HuH-7.5 (cell line): ENCODE results near the gene PUSL1.
A peak's percentile ranks its signal among the peaks of the same experiment; 100 is the strongest.
"Not testable (repeated sequence)": the region's sequence is repeated elsewhere in the genome, so short reads cannot be mapped to it uniquely, and the experiment has no call there.

Experiments used
- DNase-seq: peaks from one replicate; pipeline ENCODE4 v3.0.0; 2011; ENCODE audit warnings: low spot score

The PUSL1 gene

GRCh38 chr1:1310476-1311053 lies 2.2 kb downstream of the PUSL1 start:
- no peak for DNase-seq

- DNase-seq: no peak
These were observed 3.0 kb downstream of the PUSL1 start for GRCh38 chr1:1311107-1312104.

- DNase-seq: no peak
These were observed 4.3 kb downstream of the PUSL1 start for GRCh38 chr1:1312450-1313314.

- DNase-seq: no peak
These were observed 5.3 kb downstream of the PUSL1 start for GRCh38 chr1:1313500-1314236.

GRCh38 chr1:1314237-1314586 lies 5.8 kb downstream of the PUSL1 start:
- no peak for DNase-seq

GRCh38 chr1:1314678-1315335 lies 6.4 kb downstream of the PUSL1 start:
- no peak for DNase-seq

- no peak for DNase-seq
These were observed 7.1 kb downstream of the PUSL1 start for GRCh38 chr1:1315435-1315954.

GRCh38 chr1:1316199-1316598 lies 7.8 kb downstream of the PUSL1 start:
- DNase-seq: not testable (repeated sequence)

GRCh38 chr1:1317420-1317819 lies 9.0 kb downstream of the PUSL1 start:
- DNase-seq: no peak

GRCh38 chr1:1318131-1318652 lies 9.8 kb downstream of the PUSL1 start:
- DNase-seq: no peak

- no peak for DNase-seq
These were observed 10.6 kb downstream of the PUSL1 start for GRCh38 chr1:1318777-1319645.

GRCh38 chr1:1319646-1319941 lies 11.2 kb downstream of the PUSL1 start:
- no peak for DNase-seq

GRCh38 chr1:1320666-1321448 lies 12.5 kb downstream of the PUSL1 start:
- DNase-seq: no peak

GRCh38 chr1:1321477-1321876 lies 13.1 kb downstream of the PUSL1 start:
- no peak for DNase-seq

GRCh38 chr1:1322418-1322817 lies 14.0 kb downstream of the PUSL1 start:
- DNase-seq: no peak

GRCh38 chr1:1322952-1323351 lies 14.6 kb downstream of the PUSL1 start:
- DNase-seq: no peak

- DNase-seq: no peak
These were observed 15.7 kb downstream of the PUSL1 start for GRCh38 chr1:1324084-1324523.

- peak; percentile 96 for DNase-seq
These were observed 16.3 kb downstream of the PUSL1 start, which contains the start of the genes CPTP and INTS11 for GRCh38 chr1:1324524-1325287. TSS of gene CPTP (plus strand) at chr1:1324802. CDS start at chr1:1326911, 2,109 bp downstream. TSS of gene INTS11 (minus strand) at chr1:1324660. CDS start at chr1:1324608, 52 bp downstream.
